Panc1 (cell line): ENCODE results near the gene TBC1D12. TPM values are rescaled to one million over a fixed set of nuclear protein-coding genes. Genes with fewer than 3 reads are reported as not detected.

Experiments used
- ATAC-seq: fragments of 200-7000 bp; cut with Tn5 transposase; 2 replicates; pipeline ENCODE4 v1.9.1; 2020; ENCODE audit warnings: mild to moderate bottlenecking, moderate library complexity
- BruUV-seq: library from RNA; stranded (reverse); fragments of 400-500 nt; replicated peaks from 2 replicates; lab custom pipeline; 2021; lab: Mats Ljungman, UMichigan
- CTCF ChIA-PET: fragments of 300-600 bp; sonication (Branson Sonifier 250); formaldehyde crosslinking; loops from one replicate; lab custom pipeline; 2022; ENCODE audit warnings: antibody characterized with exemption; lab: Charles Lee
- POLR2A ChIA-PET: fragments of 300-600 bp; sonication (Branson Sonifier 250); formaldehyde crosslinking; loops from one replicate; lab custom pipeline; 2022; ENCODE audit warnings: antibody characterized with exemption; lab: Charles Lee
- DNase-seq: peaks from one replicate; pipeline ENCODE4 v3.0.0-alpha.2; 2010; ENCODE audit warnings: low read depth, low spot score
- H3K27ac ChIP-seq: 2 replicates; pipeline ENCODE4 v1.5.1; 2011; ENCODE audit warnings: mild to moderate bottlenecking, low read length, inconsistent platforms
- H3K27me3 ChIP-seq: fragments of 200-500 bp; sonication (Bioruptor generic); 2 replicates; pipeline ENCODE4 v1.6.0; 2014; ENCODE audit warnings: low read length, inconsistent platforms; ENCODE audit not compliant: control insufficient read depth, insufficient read depth
- H3K36me3 ChIP-seq: fragments of 200-500 bp; sonication (Bioruptor generic); 2 replicates; pipeline ENCODE4 v1.5.1; 2014; ENCODE audit warnings: inconsistent platforms, mild to moderate bottlenecking, low read length, moderate library complexity; ENCODE audit not compliant: control insufficient read depth, insufficient read depth
- H3K4me1 ChIP-seq: 2 replicates; pipeline ENCODE4 v1.5.1; 2011; ENCODE audit warnings: inconsistent platforms, mild to moderate bottlenecking, low read length, moderate library complexity; ENCODE audit not compliant: control insufficient read depth, insufficient read depth
- H3K4me3 ChIP-seq, 2 experiments: 2 replicates each; pipeline ENCODE4 v1.5.1; 2011 to 2012; ENCODE audit warnings: low read depth in 2 of 2, low read length in 2 of 2, mild to moderate bottlenecking in 2 of 2, inconsistent platforms in 1 of 2, moderate library complexity in 1 of 2
- H3K9me3 ChIP-seq: fragments of 200-500 bp; sonication (Bioruptor generic); 2 replicates; pipeline ENCODE4 v1.5.1; 2014; ENCODE audit warnings: low read depth, mild to moderate bottlenecking, inconsistent platforms, low read length, moderate library complexity; ENCODE audit not compliant: control insufficient read depth, insufficient read depth
- CTCF ChIP-seq: fragments of 450-650 bp; IDR thresholded peaks from 2 replicates; pipeline ENCODE4 v1.5.1; 2017; ENCODE audit warnings: mild to moderate bottlenecking
- POLR2AphosphoS5 ChIP-seq: IDR thresholded peaks from 2 replicates; pipeline ENCODE4 v1.6.1; 2012; ENCODE audit warnings: mild to moderate bottlenecking, low read depth, low read length, moderate library complexity
- REST ChIP-seq, 2 experiments: IDR thresholded peaks; 2 replicates each; pipeline ENCODE4 v1.6.1; 2011 to 2012; ENCODE audit warnings: low read depth in 2 of 2, control low read depth in 1 of 2, low read length in 1 of 2, mild to moderate bottlenecking in 1 of 2, moderate library complexity in 1 of 2; ENCODE audit not compliant: insufficient read depth in 1 of 2
- SIN3A ChIP-seq: IDR thresholded peaks from 2 replicates; pipeline ENCODE4 v1.6.1; 2012; ENCODE audit warnings: low read depth, mild to moderate bottlenecking, low read length, moderate library complexity, borderline replicate concordance; ENCODE audit not compliant: insufficient read depth
- TCF7L2 ChIP-seq: IDR thresholded peaks from 2 replicates; pipeline ENCODE4 v1.6.1; 2011; ENCODE audit warnings: mild to moderate bottlenecking, low read depth, low read length, inconsistent platforms
- in situ Hi-C: cut with HindIII; loops from 2 replicates; pipeline ENCODE4 v1.10.0; 2016; ENCODE audit warnings: low sequenced_read_pairs, low pct_unique_long_range_greater_than_20kb
- intact Hi-C: fragments of 100-400 bp; cut with micrococcal nuclease; formaldehyde crosslinking; loops from one replicate; pipeline ENCODE4 v1.10.0; 2022; ENCODE audit not compliant: unreplicated experiment
- total RNA-seq: library from RNA; stranded (reverse); gene quantifications from one replicate; pipeline ENCODE4 v1.2.1, GENCODE V29; 2021; ENCODE audit not compliant: unreplicated experiment

The TBC1D12 gene
- total RNA-seq, 1 experiment from 2014 or later: 23.7 TPM

- CTCF ChIA-PET: interaction anchor here (0.6 kb wide), 1 partner anchor 86 kb away, joined by 4 read pairs; no protein-coding TSS in a partner anchor
- Histone ChIP-seq H3K4me1 (no peaks in the 10 kb centered on the region), H3K27ac (no peak overlapping the region), H3K27me3 (no peaks in the 10 kb centered on the region), H3K36me3 (no peaks in the 10 kb centered on the region), H3K4me3 (no peak overlapping the region), H3K9me3 (no peaks in the 10 kb centered on the region)
- TF ChIP-seq POLR2AphosphoS5 (no peak), SIN3A (no peak), REST (IDR thresholded peaks at IDR 0.05; ENCODE audit: insufficient read depth in 1 of 2, low read depth in 2 of 2, low read length in 1 of 2) (no peak), TCF7L2 (no peak), CTCF (no peak)
- in situ Hi-C loops: no loop called here
- ATAC-seq (no peak), DNase-seq (no peak)
- POLR2A ChIA-PET: no interaction called here
- intact Hi-C loops: no loop called here
- BruUV-seq: no TSS peak
Measured at GRCh38 chr10:94459385-94459784, 57.0 kb downstream of the TBC1D12 start.

- intact Hi-C loops (no loop called here), in situ Hi-C loops (no loop called here)
- BruUV-seq: no TSS peak
- ATAC-seq: no peak
- no peaks in the 10 kb centered on the region for H3K36me3 ChIP-seq
- no peak for DNase-seq
- no peaks in the 10 kb centered on the region for H3K9me3 ChIP-seq
- no peak overlapping the region for H3K4me3 ChIP-seq
- POLR2A ChIA-PET: no interaction called here
- no peaks in the 10 kb centered on the region for H3K4me1 ChIP-seq
- no peaks in the 10 kb centered on the region for H3K27me3 ChIP-seq
- H3K27ac ChIP-seq: no peak overlapping the region
- CTCF ChIA-PET: no interaction called here
- TF ChIP-seq REST (IDR thresholded peaks at IDR 0.05; ENCODE audit: insufficient read depth in 1 of 2, low read depth in 2 of 2, low read length in 1 of 2): no peak
- TF ChIP-seq TCF7L2: no peak
- TF ChIP-seq POLR2AphosphoS5: no peak
- no peak for TF ChIP-seq SIN3A
- TF ChIP-seq CTCF: no peak
Measured at GRCh38 chr10:94461503-94461902, 59.2 kb downstream of the TBC1D12 start.
